Astrocyte of the spinal cord (primary cell): ENCODE measurements around the gene PHRF1.

Experiments
- DNase-seq: peaks from one replicate; pipeline ENCODE4 v3.0.0; 2011; ENCODE audit warnings: low read depth, low spot score
- H3K4me3 ChIP-seq: 2 replicates; pipeline ENCODE4 v1.5.1; 2011; ENCODE audit warnings: low read depth, mild to moderate bottlenecking, low read length, moderate library complexity
- CTCF ChIP-seq: IDR thresholded peaks from 2 replicates; pipeline ENCODE4 v1.5.1; 2012; ENCODE audit warnings: low read depth, mild to moderate bottlenecking, low read length, inconsistent platforms
- in situ Hi-C: cut with HindIII; loops from 2 replicates; pipeline ENCODE4 v1.10.0; 2017; ENCODE audit warnings: low sequenced_read_pairs

PHRF1 gene

DNA sequence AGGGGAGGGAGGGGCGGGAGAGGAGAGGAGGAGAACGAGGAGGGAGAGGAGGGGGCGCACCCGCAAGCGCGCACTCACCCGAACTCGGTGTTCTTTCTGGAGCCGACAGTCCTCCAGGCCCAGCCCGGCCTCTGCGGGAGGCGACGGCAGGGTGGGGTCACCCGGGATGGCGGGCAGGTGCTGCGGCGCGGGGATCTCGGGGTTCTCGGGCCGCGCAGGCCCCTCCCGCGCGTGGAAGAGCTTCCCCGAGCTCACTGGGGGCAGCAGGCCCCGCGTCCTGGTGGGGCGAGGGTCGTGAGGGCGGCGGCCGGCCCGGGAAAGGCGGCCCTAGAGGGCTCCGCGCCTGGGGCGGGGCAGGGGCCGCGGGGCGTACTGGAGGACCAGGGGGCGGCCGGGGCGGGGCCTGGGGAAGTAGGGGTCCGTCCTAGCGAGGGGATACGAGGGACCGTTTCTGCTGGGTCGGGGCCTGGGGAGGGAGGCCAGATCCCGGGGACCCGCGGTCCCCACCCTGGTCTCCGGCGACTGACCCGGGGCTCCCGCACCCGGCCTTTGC is 21.0 kb upstream of the PHRF1 start:
- DNase-seq: no peak
- in situ Hi-C loops: no loop called here
- no peak overlapping the region for H3K4me3 ChIP-seq
- TF ChIP-seq CTCF: no peak

DNA sequence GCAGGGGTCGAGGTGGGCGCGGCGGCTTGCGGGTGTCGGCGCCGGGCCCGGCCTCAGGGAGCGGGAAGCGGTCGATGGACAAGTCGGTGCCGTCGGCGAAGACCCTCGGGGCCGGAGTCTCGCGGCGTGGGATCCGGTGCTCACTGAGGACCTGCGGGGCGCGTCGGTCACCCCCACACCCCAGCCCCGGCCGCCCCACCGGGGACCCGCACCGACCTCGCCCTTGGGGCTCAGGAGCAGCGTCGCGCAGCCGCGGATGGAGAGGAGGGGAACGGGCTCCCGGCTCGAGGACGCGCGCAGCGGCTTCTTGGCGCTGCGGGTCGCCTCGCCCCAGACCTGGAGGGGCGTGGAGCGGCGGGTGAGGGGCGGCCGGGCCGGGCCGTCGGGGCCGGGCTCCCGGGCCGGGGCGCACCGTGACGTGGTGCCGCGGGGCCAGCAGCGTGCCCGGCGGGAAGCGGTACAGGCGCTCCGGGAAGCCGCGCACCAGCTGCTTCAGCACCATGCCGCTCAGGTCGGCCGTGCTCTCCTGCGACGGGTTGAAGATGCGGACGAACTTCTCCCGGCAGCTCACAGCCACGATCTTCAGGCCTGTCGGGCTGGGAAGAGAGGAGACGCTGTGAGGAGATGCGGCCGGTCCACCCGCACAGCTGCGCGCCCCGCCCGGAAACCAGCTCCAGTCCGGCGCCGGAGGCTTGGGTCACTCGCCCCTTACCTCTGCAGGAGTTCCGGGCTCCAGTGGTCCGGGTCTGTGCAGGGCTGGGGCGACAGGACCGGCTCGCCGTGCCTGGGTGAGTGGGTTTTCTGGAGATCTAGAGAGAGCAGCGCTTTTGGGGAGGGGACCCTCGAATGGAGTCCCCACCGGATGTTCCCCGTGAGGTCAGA is 20.2 kb upstream of the PHRF1 start:
- H3K4me3 ChIP-seq: no peak overlapping the region
- TF ChIP-seq CTCF: no peak
- in situ Hi-C loops: no loop called here
- DNase-seq: no peak

DNA sequence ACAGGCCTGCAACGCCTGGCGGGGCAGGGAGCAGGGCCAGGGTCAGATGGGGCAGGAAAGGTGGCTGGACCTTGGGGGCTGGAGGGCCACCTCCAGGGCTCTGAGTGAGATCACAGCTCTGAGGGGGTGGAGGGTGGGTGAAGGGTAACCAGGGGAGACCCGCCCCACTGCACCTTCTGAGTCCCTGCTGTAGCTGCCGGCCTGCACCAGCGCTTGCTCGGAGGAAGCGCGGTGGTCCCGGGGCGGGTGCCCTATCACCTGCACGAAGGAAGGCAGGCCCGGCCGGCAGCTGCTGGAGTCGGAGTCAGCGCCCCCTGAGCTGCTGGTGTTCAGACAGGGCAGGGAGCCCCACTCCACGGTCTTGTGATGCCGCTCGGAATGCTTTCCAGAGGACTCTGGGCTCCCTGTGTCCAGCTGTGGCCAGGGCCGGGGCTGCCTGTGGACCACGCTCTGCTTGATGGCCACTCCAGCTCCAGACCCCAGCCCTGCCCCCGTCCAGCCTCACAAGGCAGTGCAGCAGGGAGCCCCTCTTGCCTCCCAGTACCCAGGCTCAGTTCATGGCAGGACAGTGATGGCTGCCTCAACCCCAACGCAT is 19.5 kb upstream of the PHRF1 start:
- no peak for TF ChIP-seq CTCF
- in situ Hi-C loops: no loop called here
- H3K4me3 ChIP-seq: no peak overlapping the region
- DNase-seq: no peak

DNA sequence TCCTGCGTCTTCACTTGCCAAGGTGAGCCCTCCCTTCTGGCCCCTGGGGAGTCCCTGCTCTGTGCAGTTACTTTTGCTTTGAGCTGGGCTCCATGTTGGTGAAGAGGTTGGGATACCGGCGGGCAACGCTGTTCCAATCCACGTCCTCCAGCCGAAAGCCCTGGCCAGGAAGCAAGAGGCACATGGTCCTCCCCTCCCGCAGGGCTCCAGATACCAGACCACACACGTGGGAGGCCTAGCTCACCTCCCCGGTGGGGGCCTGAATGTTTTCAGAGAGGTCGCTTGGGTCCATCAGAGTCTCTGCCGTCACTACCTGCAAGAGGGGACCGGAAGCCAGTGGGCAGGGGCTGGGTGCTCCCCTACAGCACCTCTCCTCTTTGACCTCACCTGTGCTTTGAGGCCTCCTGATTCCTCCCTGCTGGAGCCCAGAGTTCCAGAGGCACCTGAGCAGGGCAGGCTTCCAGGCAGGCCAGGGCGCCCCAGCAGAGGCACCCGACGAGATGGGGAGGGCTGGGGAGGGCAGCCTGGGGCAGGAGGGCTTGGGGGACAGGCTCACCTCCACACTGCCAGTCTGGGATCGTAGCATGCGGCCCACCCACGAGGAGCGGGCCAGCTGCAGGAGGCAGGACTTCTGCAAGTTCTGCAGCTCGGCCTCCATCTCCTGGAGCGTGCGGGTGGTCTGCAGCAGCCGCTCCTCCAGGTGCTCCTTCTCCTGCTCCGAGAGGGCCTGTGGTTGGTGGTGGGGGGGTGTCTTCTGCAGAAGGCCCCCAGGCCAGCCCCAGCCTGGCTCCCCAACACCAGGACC is 18.7 kb upstream of the PHRF1 start:
- in situ Hi-C loops: no loop called here
- no peak for DNase-seq
- no peak for TF ChIP-seq CTCF
- H3K4me3 ChIP-seq: no peak overlapping the region

DNA sequence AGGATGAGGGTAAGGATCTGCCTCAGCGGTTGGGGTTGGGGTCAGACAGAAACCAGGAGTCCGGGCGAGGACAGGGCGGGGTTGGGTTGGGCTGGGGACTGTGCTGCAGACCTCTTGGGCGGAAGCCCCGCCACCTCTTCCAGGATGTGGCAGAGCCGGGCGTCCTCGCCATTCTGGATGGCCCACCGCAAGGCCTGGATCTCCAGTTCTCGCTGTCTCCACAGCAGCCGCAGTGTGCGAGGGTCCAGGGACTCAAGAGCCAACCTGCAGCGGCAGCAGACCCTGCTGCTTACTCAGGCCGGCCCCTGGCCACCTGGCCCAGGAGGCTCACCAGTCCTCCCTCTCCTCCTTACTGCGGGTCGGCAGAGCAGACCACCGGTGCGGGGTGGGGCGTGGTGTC is 17.8 kb upstream of the PHRF1 start:
- TF ChIP-seq CTCF: no peak
- no peak for DNase-seq
- H3K4me3 ChIP-seq: no peak overlapping the region
- in situ Hi-C loops: no loop called here

GRCh38 chr11:559020-559620 is 17.1 kb upstream of the PHRF1 start:
- in situ Hi-C loops: no loop called here
- no peak for DNase-seq
- TF ChIP-seq CTCF: no peak
- no peak overlapping the region for H3K4me3 ChIP-seq
